ENCODE measurements around the gene EIF2B4. TPM values are rescaled to one million over a fixed set of nuclear protein-coding genes. Genes with fewer than 3 reads are reported as not detected.

EIF2B4 gene
- total RNA-seq, 2 donors from 2014 or later: 46.9 to 51.8 TPM

GRCh38 chr2:27347641-27348040 is 22.5 kb downstream of the EIF2B4 start:
- H3K27me3 ChIP-seq (replicated peaks; ENCODE audit: insufficient read depth): no peaks in the 10 kb centered on the region
- H3K4me1 ChIP-seq (replicated peaks): no peaks in the 10 kb centered on the region
- no peak for DNase-seq (ENCODE audit: low spot score)
- intact Hi-C loops (cut with DNase I): no loop called here
- no peaks in the 10 kb centered on the region for H3K9me3 ChIP-seq
- TF ChIP-seq POLR2A (IDR thresholded peaks at IDR 0.05) (no peak), POLR2AphosphoS5 (IDR thresholded peaks at IDR 0.05) (no peak), CTCF (IDR thresholded peaks at IDR 0.05) (no peak)
- 89% methylated on average over 2 of the region's 2 CpGs for WGBS
- H3K36me3 ChIP-seq: peaks cover 0 to 10% of the 10 kb centered on the region in 2 donors
- no peak overlapping the region for H3K27ac ChIP-seq
- no peak overlapping the region for H3K4me3 ChIP-seq

- Histone ChIP-seq H3K9me3 (no peaks in the 10 kb centered on the region), H3K4me1 (replicated peaks) (no peaks in the 10 kb centered on the region), H3K27me3 (replicated peaks; ENCODE audit: insufficient read depth) (no peaks in the 10 kb centered on the region), H3K4me3 (no peak overlapping the region), H3K36me3 (peaks cover 10 to 16% of the 10 kb centered on the region in 2 donors), H3K27ac (no peak overlapping the region)
- TF ChIP-seq CTCF (IDR thresholded peaks at IDR 0.05) (no peak), POLR2A (IDR thresholded peaks at IDR 0.05) (no peak), POLR2AphosphoS5 (IDR thresholded peaks at IDR 0.05) (no peak)
- intact Hi-C loops (cut with DNase I): no loop called here
- WGBS: 90% methylated on average over 7 of the region's 7 CpGs
- no peak for DNase-seq (ENCODE audit: low spot score)
Observed at GRCh38 chr2:27336173-27336572, 34.0 kb downstream of the EIF2B4 start.

GRCh38 chr2:27335311-27335710 is 34.8 kb downstream of the EIF2B4 start:
- no peaks in the 10 kb centered on the region for H3K9me3 ChIP-seq
- TF ChIP-seq CTCF (IDR thresholded peaks at IDR 0.05) (no peak), POLR2AphosphoS5 (IDR thresholded peaks at IDR 0.05) (no peak), POLR2A (IDR thresholded peaks at IDR 0.05) (no peak)
- 93% methylated on average over 3 of the region's 3 CpGs for WGBS
- no peak overlapping the region for H3K4me3 ChIP-seq
- H3K36me3 ChIP-seq: peaks cover 7 to 16% of the 10 kb centered on the region in 2 donors
- no peaks in the 10 kb centered on the region for H3K4me1 ChIP-seq (replicated peaks)
- no peak overlapping the region for H3K27ac ChIP-seq
- intact Hi-C loops (cut with DNase I): no loop called here
- DNase-seq (ENCODE audit: low spot score): no peak
- no peaks in the 10 kb centered on the region for H3K27me3 ChIP-seq (replicated peaks; ENCODE audit: insufficient read depth)

- Histone ChIP-seq H3K4me1 (replicated peaks) (peaks cover 10% of the 10 kb centered on the region), H3K36me3 (peaks cover 7 to 18% of the 10 kb centered on the region in 2 donors), H3K27me3 (replicated peaks; ENCODE audit: insufficient read depth) (no peaks in the 10 kb centered on the region), H3K9me3 (no peaks in the 10 kb centered on the region), H3K27ac (no peak overlapping the region), H3K4me3 (no peak overlapping the region)
- no peak for DNase-seq (ENCODE audit: low spot score)
- 97% methylated on average over 5 of the region's 5 CpGs for WGBS
- no peak for TF ChIP-seq CTCF (IDR thresholded peaks at IDR 0.05)
- TF ChIP-seq POLR2AphosphoS5 (IDR thresholded peaks at IDR 0.05): no peak
- no peak for TF ChIP-seq POLR2A (IDR thresholded peaks at IDR 0.05)
- intact Hi-C loops (cut with DNase I): loop anchor here (5.0 kb wide), 2 partner anchors 33 to 43 kb away; partner anchors contain the start of gene GTF3C2
Observed at GRCh38 chr2:27324720-27325119, 45.4 kb downstream of the EIF2B4 start.

GRCh38 chr2:27323596-27324285 is 46.4 kb downstream of the EIF2B4 start:
- Histone ChIP-seq H3K9me3 (no peaks in the 10 kb centered on the region), H3K27me3 (replicated peaks; ENCODE audit: insufficient read depth) (no peaks in the 10 kb centered on the region), H3K36me3 (peaks cover 7 to 8% of the 10 kb centered on the region in 2 donors), H3K4me1 (replicated peaks) (peaks cover 10% of the 10 kb centered on the region), H3K4me3 (peak overlapping the region; percentile 61 to 64), H3K27ac (peak overlapping the region; percentile 87 to 92)
- TF ChIP-seq POLR2AphosphoS5 (IDR thresholded peaks at IDR 0.05): no peak
- no peak for TF ChIP-seq CTCF (IDR thresholded peaks at IDR 0.05)
- TF ChIP-seq POLR2A (IDR thresholded peaks at IDR 0.05): no peak
- no peak for DNase-seq (ENCODE audit: low spot score)
- 12% methylated on average over 5 of the region's 5 CpGs for WGBS
- intact Hi-C loops (cut with DNase I): loop anchor here (5.0 kb wide), 1 partner anchor 34 kb away; the partner anchor contains the start of gene GTF3C2
